HCT116 (cell line): ENCODE data around the gene MLLT3. TPM values are rescaled to one million over a fixed set of nuclear protein-coding genes. Genes with fewer than 3 reads are reported as not detected.

Experiments used
- ATAC-seq: fragments of 200-7000 bp; cut with Tn5 transposase; 2 replicates; pipeline ENCODE4 v1.9.1; 2020; ENCODE audit warnings: mild to moderate bottlenecking, moderate library complexity
- BruUV-seq: library from RNA; stranded (reverse); fragments of 400-500 nt; replicated peaks from 2 replicates; lab custom pipeline; 2021; lab: Mats Ljungman, UMichigan
- CTCF ChIA-PET: fragments of 300-600 bp; sonication (Branson Sonifier 250); formaldehyde crosslinking; loops from one replicate; lab custom pipeline; 2021; ENCODE audit warnings: antibody characterized with exemption; lab: Charles Lee
- POLR2A ChIA-PET: fragments of 300-600, 350-600 bp; sonication (Branson Sonifier 250); formaldehyde crosslinking; loops from one replicate; lab custom pipeline; 2021; ENCODE audit warnings: antibody characterized with exemption; lab: Charles Lee
- RAD21 ChIA-PET, 2 experiments: fragments of 300-600 bp; sonication (Branson Sonifier 250); formaldehyde crosslinking; loops; one replicate each; lab custom pipeline; 2023; ENCODE audit warnings: low total read pairs in 2 of 2; ENCODE audit not compliant: uncharacterized antibody in 2 of 2, unreplicated experiment in 2 of 2, low non-redundant PET in 1 of 2; lab: Charles Lee
- DNase-seq: peaks from one replicate; pipeline ENCODE4 v3.0.0-alpha.2; 2010; ENCODE audit warnings: low read depth, low spot score
- H2AFZ ChIP-seq: fragments of 200-600 bp; shearing (Covaris generic), sonication (generic); 2 replicates; pipeline ENCODE4 v1.6.1; 2017; ENCODE audit warnings: low read depth, mixed run types, mixed read lengths, antibody characterized with exemption, low read length; ENCODE audit not compliant: poor library complexity, severe bottlenecking
- H3K27ac ChIP-seq: 2 replicates; pipeline ENCODE4 v1.5.1; 2012; ENCODE audit warnings: low read depth, low read length
- H3K27me3 ChIP-seq: fragments of 200-600 bp; sonication (generic); 2 replicates; pipeline ENCODE4 v1.6.1; 2016; ENCODE audit warnings: mixed run types, low read length, mixed read lengths; ENCODE audit not compliant: insufficient read depth
- H3K36me3 ChIP-seq, 2 experiments: fragments of 200-500 bp in 1 of 2; fragments of 200-600 bp in 1 of 2; sonication (Bioruptor generic) in 1 of 2; sonication (generic) in 1 of 2; 2 replicates each; pipeline versions ENCODE4 v1.5.1 to v1.6.1; 2014 to 2016; ENCODE audit warnings: low read length in 2 of 2, inconsistent platforms in 1 of 2, mixed read lengths in 1 of 2, mixed run types in 1 of 2; ENCODE audit not compliant: insufficient read depth in 2 of 2, control insufficient read depth in 1 of 2
- H3K4me1 ChIP-seq, 2 experiments: fragments of 200-600 bp in 1 of 2; sonication (generic) in 1 of 2; 2 replicates each; pipeline versions ENCODE4 v1.5.1 to v1.6.1; 2012 to 2017; ENCODE audit warnings: low read length in 2 of 2, inconsistent platforms in 1 of 2, mild to moderate bottlenecking in 1 of 2, mixed read lengths in 1 of 2, mixed run types in 1 of 2, moderate library complexity in 1 of 2; ENCODE audit not compliant: insufficient read depth in 2 of 2, control insufficient read depth in 1 of 2
- H3K4me2 ChIP-seq: fragments of 200-600 bp; sonication (generic); 2 replicates; pipeline ENCODE4 v1.6.1; 2017; ENCODE audit warnings: mixed run types, low read length, mixed read lengths
- H3K4me3 ChIP-seq, 2 experiments: fragments of 200-600 bp in 1 of 2; sonication (generic) in 1 of 2; replicated peaks in 1 of 2; 2 replicates each; pipeline ENCODE4 v1.5.1; 2011 to 2016; ENCODE audit warnings: low read length in 2 of 2, control low read depth in 1 of 2, low read depth in 1 of 2, mild to moderate bottlenecking in 1 of 2, mixed read lengths in 1 of 2, mixed run types in 1 of 2
- H3K79me2 ChIP-seq: fragments of 200-600 bp; sonication (generic); 2 replicates; pipeline ENCODE4 v1.6.1; 2017; ENCODE audit warnings: mild to moderate bottlenecking, mixed run types, low read length, moderate library complexity, mixed read lengths; ENCODE audit not compliant: insufficient read depth
- H3K9ac ChIP-seq: fragments of 200-600 bp; sonication (generic); 2 replicates; pipeline ENCODE4 v1.6.1; 2016; ENCODE audit warnings: low read length, mixed read lengths
- H3K9me2 ChIP-seq: fragments of 200-600 bp; sonication (generic), shearing (Covaris generic); 2 replicates; pipeline ENCODE4 v1.6.1; 2017; ENCODE audit warnings: mixed run types, mild to moderate bottlenecking, moderate library complexity; ENCODE audit not compliant: insufficient read depth
- H3K9me3 ChIP-seq, 2 experiments: fragments of 200-500 bp in 1 of 2; fragments of 200-600 bp in 1 of 2; sonication (Bioruptor generic) in 1 of 2; sonication (generic) in 1 of 2; 2 replicates each; pipeline ENCODE4 v1.6.1; 2014 to 2017; ENCODE audit warnings: low read length in 2 of 2, mixed read lengths in 2 of 2, inconsistent platforms in 1 of 2, low read depth in 1 of 2, mild to moderate bottlenecking in 1 of 2, mixed run types in 1 of 2, moderate library complexity in 1 of 2; ENCODE audit not compliant: control insufficient read depth in 1 of 2, insufficient read depth in 1 of 2
- H4K20me1 ChIP-seq: fragments of 200-600 bp; sonication (generic), shearing (Covaris generic); 2 replicates; pipeline ENCODE4 v1.6.1; 2017; ENCODE audit warnings: mixed run types, mild to moderate bottlenecking, moderate library complexity; ENCODE audit not compliant: insufficient read depth
- CBX3 ChIP-seq: IDR thresholded peaks from 2 replicates; pipeline ENCODE4 v1.6.1; 2012; ENCODE audit warnings: low read depth
- CEBPB ChIP-seq: IDR thresholded peaks from 2 replicates; pipeline ENCODE4 v1.6.1; 2012; ENCODE audit warnings: low read depth
- EGR1 ChIP-seq: IDR thresholded peaks from 2 replicates; pipeline ENCODE4 v1.6.1; 2012; ENCODE audit warnings: low read depth
- ELF1 ChIP-seq: IDR thresholded peaks from 2 replicates; pipeline ENCODE4 v1.6.1; 2012; ENCODE audit warnings: low read depth, borderline replicate concordance
- EZH2 ChIP-seq: fragments of 200-600 bp; sonication (generic); IDR thresholded peaks from 2 replicates; pipeline ENCODE4 v1.6.1; 2017; ENCODE audit warnings: antibody characterized with exemption, mixed run types
- JUND ChIP-seq: IDR thresholded peaks from 2 replicates; pipeline ENCODE4 v1.6.1; 2012
- POLR2A ChIP-seq: IDR thresholded peaks from 2 replicates; pipeline ENCODE4 v1.7.0; 2011; ENCODE audit warnings: borderline replicate concordance; ENCODE audit not compliant: insufficient read depth, insufficient read length; ENCODE audit errors: extremely low read depth
- POLR2AphosphoS5 ChIP-seq: IDR thresholded peaks from 2 replicates; pipeline ENCODE4 v1.6.1; 2011; ENCODE audit warnings: mild to moderate bottlenecking, low read depth, low read length, moderate library complexity
- SIN3A ChIP-seq: IDR thresholded peaks from 2 replicates; pipeline ENCODE4 v1.6.1; 2012; ENCODE audit warnings: low read depth
- SP1 ChIP-seq: IDR thresholded peaks from 2 replicates; pipeline ENCODE4 v1.6.1; 2012; ENCODE audit warnings: low read depth
- SRF ChIP-seq: IDR thresholded peaks from 2 replicates; pipeline ENCODE4 v1.6.1; 2012; ENCODE audit warnings: low read depth
- TCF7L2 ChIP-seq: IDR thresholded peaks from 2 replicates; pipeline ENCODE4 v1.7.0; 2011; ENCODE audit warnings: borderline replicate concordance, inconsistent platforms; ENCODE audit not compliant: insufficient read depth, insufficient read length; ENCODE audit errors: extremely low read depth
- YY1 ChIP-seq: IDR thresholded peaks from 2 replicates; pipeline ENCODE4 v1.6.1; 2011; ENCODE audit warnings: low read length, low read depth, moderate library complexity, mild to moderate bottlenecking; ENCODE audit not compliant: insufficient replicate concordance; ENCODE audit errors: extremely low read depth
- ZNF274 ChIP-seq: fragments of 200-500 bp; sonication (Bioruptor generic); IDR thresholded peaks from 2 replicates; pipeline ENCODE4 v1.6.1; 2014; ENCODE audit warnings: mild to moderate bottlenecking, low read depth, low read length, inconsistent platforms
- intact Hi-C: fragments of 100-400 bp; cut with micrococcal nuclease; formaldehyde crosslinking; loops from 2 replicates; pipeline ENCODE4 v1.10.0; 2022
- total RNA-seq: library from RNA; stranded (reverse); gene quantifications from one replicate; pipeline ENCODE4 v1.2.1, GENCODE V29; 2021; ENCODE audit not compliant: unreplicated experiment
- TF ChIP-seq, protein P1 (sequence below): IDR thresholded peaks from 2 replicates; pipeline ENCODE4 v1.6.1; 2012
- TF ChIP-seq, protein P2 (sequence below): IDR thresholded peaks from 2 replicates; pipeline ENCODE4 v1.6.1; 2012; ENCODE audit warnings: low read depth
- TF ChIP-seq, protein P3 (sequence below): IDR thresholded peaks from 2 replicates; pipeline ENCODE4 v1.6.1; 2011; ENCODE audit warnings: mild to moderate bottlenecking, low read length, moderate library complexity; ENCODE audit not compliant: insufficient replicate concordance; ENCODE audit errors: extremely low read depth

MLLT3 gene
- total RNA-seq, 1 experiment from 2014 or later: 4.3 TPM

DNA sequence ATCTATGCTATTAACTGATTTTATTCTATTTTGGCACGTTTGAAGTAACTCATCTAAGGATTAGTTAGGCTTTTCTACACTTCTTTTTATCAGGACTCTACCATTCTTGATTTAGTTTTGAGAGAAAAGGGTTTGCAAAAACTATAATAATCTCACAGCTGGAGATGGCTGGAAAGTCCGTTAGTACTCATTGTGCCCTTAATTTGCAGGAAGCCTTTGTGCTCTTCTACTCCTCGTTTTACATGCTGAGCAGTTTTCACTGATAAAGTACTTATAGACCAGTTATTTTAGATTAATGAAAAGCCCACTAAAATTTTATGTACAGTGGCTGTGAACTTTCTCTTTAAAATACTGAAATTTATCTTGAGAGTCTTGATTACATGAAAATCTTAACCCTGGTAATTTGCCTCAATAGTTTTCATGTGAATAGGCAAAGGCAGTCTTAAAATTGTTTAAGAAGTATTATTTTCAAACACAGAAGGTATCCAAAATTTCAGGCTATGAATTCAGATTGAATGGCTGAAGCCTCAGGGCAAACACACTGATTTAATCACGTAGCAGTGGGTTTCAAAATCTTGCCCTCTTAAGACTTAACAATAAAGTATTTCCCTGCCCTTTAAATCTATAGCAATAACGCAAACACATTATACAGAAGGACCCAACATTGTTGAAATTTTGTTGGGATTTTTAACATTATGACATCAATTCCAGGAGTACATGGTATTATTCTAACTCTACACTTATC is 18.6 kb downstream of the MLLT3 start:
- Histone ChIP-seq H3K4me3 (no peak overlapping the region), H3K27ac (no peak overlapping the region)
- TF ChIP-seq ZNF274: no peak
- TF ChIP-seq CBX3: no peak
- TF ChIP-seq, protein P1, sequence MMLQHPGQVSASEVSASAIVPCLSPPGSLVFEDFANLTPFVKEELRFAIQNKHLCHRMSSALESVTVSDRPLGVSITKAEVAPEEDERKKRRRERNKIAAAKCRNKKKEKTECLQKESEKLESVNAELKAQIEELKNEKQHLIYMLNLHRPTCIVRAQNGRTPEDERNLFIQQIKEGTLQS: no peak
- TF ChIP-seq SP1: no peak
- no peak for TF ChIP-seq TCF7L2
- no peak for TF ChIP-seq JUND
- no peak for TF ChIP-seq SRF
- no peak for TF ChIP-seq EGR1
- no peak for TF ChIP-seq POLR2AphosphoS5
- no peak for TF ChIP-seq CEBPB
- no peak for TF ChIP-seq POLR2A
- TF ChIP-seq SIN3A: no peak
- TF ChIP-seq, protein P2, sequence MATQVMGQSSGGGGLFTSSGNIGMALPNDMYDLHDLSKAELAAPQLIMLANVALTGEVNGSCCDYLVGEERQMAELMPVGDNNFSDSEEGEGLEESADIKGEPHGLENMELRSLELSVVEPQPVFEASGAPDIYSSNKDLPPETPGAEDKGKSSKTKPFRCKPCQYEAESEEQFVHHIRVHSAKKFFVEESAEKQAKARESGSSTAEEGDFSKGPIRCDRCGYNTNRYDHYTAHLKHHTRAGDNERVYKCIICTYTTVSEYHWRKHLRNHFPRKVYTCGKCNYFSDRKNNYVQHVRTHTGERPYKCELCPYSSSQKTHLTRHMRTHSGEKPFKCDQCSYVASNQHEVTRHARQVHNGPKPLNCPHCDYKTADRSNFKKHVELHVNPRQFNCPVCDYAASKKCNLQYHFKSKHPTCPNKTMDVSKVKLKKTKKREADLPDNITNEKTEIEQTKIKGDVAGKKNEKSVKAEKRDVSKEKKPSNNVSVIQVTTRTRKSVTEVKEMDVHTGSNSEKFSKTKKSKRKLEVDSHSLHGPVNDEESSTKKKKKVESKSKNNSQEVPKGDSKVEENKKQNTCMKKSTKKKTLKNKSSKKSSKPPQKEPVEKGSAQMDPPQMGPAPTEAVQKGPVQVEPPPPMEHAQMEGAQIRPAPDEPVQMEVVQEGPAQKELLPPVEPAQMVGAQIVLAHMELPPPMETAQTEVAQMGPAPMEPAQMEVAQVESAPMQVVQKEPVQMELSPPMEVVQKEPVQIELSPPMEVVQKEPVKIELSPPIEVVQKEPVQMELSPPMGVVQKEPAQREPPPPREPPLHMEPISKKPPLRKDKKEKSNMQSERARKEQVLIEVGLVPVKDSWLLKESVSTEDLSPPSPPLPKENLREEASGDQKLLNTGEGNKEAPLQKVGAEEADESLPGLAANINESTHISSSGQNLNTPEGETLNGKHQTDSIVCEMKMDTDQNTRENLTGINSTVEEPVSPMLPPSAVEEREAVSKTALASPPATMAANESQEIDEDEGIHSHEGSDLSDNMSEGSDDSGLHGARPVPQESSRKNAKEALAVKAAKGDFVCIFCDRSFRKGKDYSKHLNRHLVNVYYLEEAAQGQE: no peak
- TF ChIP-seq YY1: no peak
- TF ChIP-seq, protein P3, sequence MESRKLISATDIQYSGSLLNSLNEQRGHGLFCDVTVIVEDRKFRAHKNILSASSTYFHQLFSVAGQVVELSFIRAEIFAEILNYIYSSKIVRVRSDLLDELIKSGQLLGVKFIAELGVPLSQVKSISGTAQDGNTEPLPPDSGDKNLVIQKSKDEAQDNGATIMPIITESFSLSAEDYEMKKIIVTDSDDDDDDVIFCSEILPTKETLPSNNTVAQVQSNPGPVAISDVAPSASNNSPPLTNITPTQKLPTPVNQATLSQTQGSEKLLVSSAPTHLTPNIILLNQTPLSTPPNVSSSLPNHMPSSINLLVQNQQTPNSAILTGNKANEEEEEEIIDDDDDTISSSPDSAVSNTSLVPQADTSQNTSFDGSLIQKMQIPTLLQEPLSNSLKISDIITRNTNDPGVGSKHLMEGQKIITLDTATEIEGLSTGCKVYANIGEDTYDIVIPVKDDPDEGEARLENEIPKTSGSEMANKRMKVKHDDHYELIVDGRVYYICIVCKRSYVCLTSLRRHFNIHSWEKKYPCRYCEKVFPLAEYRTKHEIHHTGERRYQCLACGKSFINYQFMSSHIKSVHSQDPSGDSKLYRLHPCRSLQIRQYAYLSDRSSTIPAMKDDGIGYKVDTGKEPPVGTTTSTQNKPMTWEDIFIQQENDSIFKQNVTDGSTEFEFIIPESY: no peak
- no peak for TF ChIP-seq ELF1
- TF ChIP-seq EZH2: no peak
- TF ChIP-seq, all 23 proteins: peak for 0
- Histone ChIP-seq H3K27me3 (0 out of 2 replicates have a peak, but pooled peaks cover 8% of the 10 kb centered on the region), H2AFZ (no peak overlapping the region), H3K9ac (no peak overlapping the region), H3K9me3 (no peaks in the 10 kb centered on the region), H3K36me3 (no peaks in the 10 kb centered on the region), H3K79me2 (no peaks in the 10 kb centered on the region), H3K4me1 (no peaks in the 10 kb centered on the region), H3K9me2 (no peaks in the 10 kb centered on the region), H3K4me2 (no peak overlapping the region), H4K20me1 (no peaks in the 10 kb centered on the region)
- DNase-seq (no peak), ATAC-seq (no peak)
- intact Hi-C loops: loop anchor here (10.0 kb wide), 1 partner anchor 169 kb away; no protein-coding TSS in a partner anchor
- ChIA-PET POLR2A (no interaction called here), RAD21 (interaction anchor here in 1 of 2 experiments (0.6 kb wide), 1 partner anchor 12 kb away, joined by 3 read pairs; no protein-coding TSS in a partner anchor), CTCF (no interaction called here)
- no TSS peak for BruUV-seq
